ENCODE results near the gene HIPK2. TPM values are rescaled to one million over a fixed set of nuclear protein-coding genes. Genes with fewer than 3 reads are reported as not detected.

Gene HIPK2
- total and polyA plus RNA-seq, 2 experiments from 2014 or later, result 7.3 to 16.9 TPM

- DNase-seq (ENCODE audit: low spot score) (peak; percentile 17), ATAC-seq (no peak; the same call in 2 of the 3 replicates)
- H3K9me2 ChIP-seq (ENCODE audit: insufficient read depth), result no peaks in the 10 kb centered on the region
- H3K27ac ChIP-seq (ENCODE audit: low read depth), result no peak overlapping the region
- H3K79me2 ChIP-seq (replicated peaks; ENCODE audit: insufficient read depth), result no peaks in the 10 kb centered on the region
- Mint-ChIP-seq H3K27me3 (ENCODE audit: insufficient read depth, low read depth, poor library complexity) (peaks cover 5% of the 10 kb centered on the region), H3K36me3 (ENCODE audit: low read depth) (peaks cover 14% of the 10 kb centered on the region), H3K4me3 (no peak overlapping the region), H3K27ac (peak overlapping the region; percentile 41; the same call in 1 of the 2 replicates), H3K9me3 (no peaks in the 10 kb centered on the region; the same call in 2 of the 3 replicates), H3K4me1 (peaks cover 13% of the 10 kb centered on the region)
- no peak overlapping the region for H3K4me3 ChIP-seq
- peaks cover 3% of the 10 kb centered on the region; the same call in 1 of the 2 replicates for H3K4me1 ChIP-seq (ENCODE audit: insufficient read depth)
- no peaks in the 10 kb centered on the region for H3K36me3 ChIP-seq (ENCODE audit: insufficient read depth)
- H4K20me1 ChIP-seq (replicated peaks; ENCODE audit: insufficient read depth), result no peaks in the 10 kb centered on the region
- H2AFZ ChIP-seq, result no peak overlapping the region
- no peak for TF ChIP-seq ZNF114 (CRISPR knock-in tag; IDR thresholded peaks at IDR 0.05)
- TF ChIP-seq REST (IDR thresholded peaks at IDR 0.05; ENCODE audit: unreplicated experiment), result no peak
- TF ChIP-seq, protein P1, sequence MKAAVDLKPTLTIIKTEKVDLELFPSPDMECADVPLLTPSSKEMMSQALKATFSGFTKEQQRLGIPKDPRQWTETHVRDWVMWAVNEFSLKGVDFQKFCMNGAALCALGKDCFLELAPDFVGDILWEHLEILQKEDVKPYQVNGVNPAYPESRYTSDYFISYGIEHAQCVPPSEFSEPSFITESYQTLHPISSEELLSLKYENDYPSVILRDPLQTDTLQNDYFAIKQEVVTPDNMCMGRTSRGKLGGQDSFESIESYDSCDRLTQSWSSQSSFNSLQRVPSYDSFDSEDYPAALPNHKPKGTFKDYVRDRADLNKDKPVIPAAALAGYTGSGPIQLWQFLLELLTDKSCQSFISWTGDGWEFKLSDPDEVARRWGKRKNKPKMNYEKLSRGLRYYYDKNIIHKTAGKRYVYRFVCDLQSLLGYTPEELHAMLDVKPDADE (IDR thresholded peaks at IDR 0.05), result no peak
- TF ChIP-seq CREB1 (CRISPR knock-in tag; IDR thresholded peaks at IDR 0.05; ENCODE audit: low read depth), result no peak
- TF ChIP-seq POLR2AphosphoS5 (IDR thresholded peaks at IDR 0.05; ENCODE audit: low read depth), result no peak
- no peak for TF ChIP-seq JUNB (IDR thresholded peaks at IDR 0.05; ENCODE audit: unreplicated experiment)
- no peak for TF ChIP-seq ZNF331 (CRISPR knock-in tag; IDR thresholded peaks at IDR 0.05; ENCODE audit: low read depth)
- no peak for TF ChIP-seq EZH2 (IDR thresholded peaks at IDR 0.05; ENCODE audit: low read depth, unreplicated experiment)
- no peak for TF ChIP-seq ZNF462 (CRISPR knock-in tag; IDR thresholded peaks at IDR 0.05)
- no peak for TF ChIP-seq NANOG (IDR thresholded peaks at IDR 0.05; ENCODE audit: borderline replicate concordance)
- TF ChIP-seq STAT1 (IDR thresholded peaks at IDR 0.05; ENCODE audit: unreplicated experiment), result no peak
- no peaks in the 10 kb centered on the region for H3K27me3 ChIP-seq (ENCODE audit: insufficient read depth)
- no peak overlapping the region for H3K4me2 ChIP-seq
- no peaks in the 10 kb centered on the region for H3F3A ChIP-seq (replicated peaks; ENCODE audit: low read depth)
These were observed 154.3 kb downstream of the HIPK2 start for GRCh38 chr7:139623518-139623917.

All from GM23338 (cell line).